ENCODE results near the gene DOLK. TPM values are rescaled to one million over a fixed set of nuclear protein-coding genes. Genes with fewer than 3 reads are reported as not detected.

DOLK gene
- total RNA-seq, 1 experiment from 2014 or later, result 12.0 TPM

GRCh38 chr9:128901822-128902221, 45.6 kb downstream of the DOLK start:
- no TSS peak for BruUV-seq (replicated peaks)

More at GRCh38 chr9:128901822-128902221, 45.6 kb downstream of the DOLK start:
- POLR2A ChIA-PET, result no interaction called here
- no peaks in the 10 kb centered on the region for H4K20me1 ChIP-seq (ENCODE audit: insufficient read depth)
- ATAC-seq (no peak), DNase-seq (ENCODE audit: low read depth, low spot score) (no peak)
- no peak overlapping the region for H3K9ac ChIP-seq (ENCODE audit: low read length)
- H2AFZ ChIP-seq (ENCODE audit: low read depth, low read length, poor library complexity, severe bottlenecking), result no peak overlapping the region
- peak overlapping the region; percentile 32 for H3K4me2 ChIP-seq (ENCODE audit: low read length)
- H3K36me3 ChIP-seq (ENCODE audit: control insufficient read depth in 1 of 2, insufficient read depth in 2 of 2, low read length in 2 of 2), result no peaks in the 10 kb centered on the region
- CTCF ChIA-PET, result no interaction called here
- no peak overlapping the region for H3K4me3 ChIP-seq (replicated peaks in 1 of 2; ENCODE audit: low read depth in 1 of 2, low read length in 2 of 2)
- no peaks in the 10 kb centered on the region for H3K9me2 ChIP-seq (ENCODE audit: insufficient read depth)
- H3K27ac ChIP-seq (ENCODE audit: low read depth, low read length), result no peak overlapping the region
- peaks cover 16 to 33% of the 10 kb centered on the region in 2 experiments for H3K4me1 ChIP-seq (ENCODE audit: control insufficient read depth in 1 of 2, insufficient read depth in 2 of 2, low read length in 2 of 2)
- H3K79me2 ChIP-seq (ENCODE audit: insufficient read depth, low read length), result peaks cover 4% of the 10 kb centered on the region; the same call in 1 of the 2 replicates
- intact Hi-C loops (cut with micrococcal nuclease), result no loop called here
- no peaks in the 10 kb centered on the region for H3K9me3 ChIP-seq (ENCODE audit: control insufficient read depth in 1 of 2, insufficient read depth in 1 of 2, low read depth in 1 of 2, low read length in 2 of 2)
- RAD21 ChIA-PET (ENCODE audit: low non-redundant PET in 1 of 2, low total read pairs in 2 of 2, uncharacterized antibody in 2 of 2, unreplicated experiment in 2 of 2), result no interaction called here
- H3K27me3 ChIP-seq (ENCODE audit: insufficient read depth, low read length), result no peaks in the 10 kb centered on the region
- no peak for TF ChIP-seq EGR1 (IDR thresholded peaks at IDR 0.05; ENCODE audit: low read depth)
- no peak for TF ChIP-seq ZBTB33 (IDR thresholded peaks at IDR 0.05; ENCODE audit: extremely low read depth, insufficient replicate concordance, low read length)
- no peak for TF ChIP-seq FOSL1 (IDR thresholded peaks at IDR 0.05; ENCODE audit: low read depth)
- TF ChIP-seq EZH2 (IDR thresholded peaks at IDR 0.05), result no peak
- no peak for TF ChIP-seq ZFX (IDR thresholded peaks at IDR 0.05)
- no peak for TF ChIP-seq CTCF (IDR thresholded peaks at IDR 0.05 in 2 of 3, conservative IDR thresholded peaks at IDR 0.05 in 1 of 3; ENCODE audit: borderline replicate concordance in 1 of 3, insufficient read depth in 1 of 3, low read depth in 2 of 3, low read length in 2 of 3)
- no peak for TF ChIP-seq YY1 (IDR thresholded peaks at IDR 0.05; ENCODE audit: extremely low read depth, insufficient replicate concordance, low read depth, low read length)
- TF ChIP-seq SP1 (IDR thresholded peaks at IDR 0.05; ENCODE audit: low read depth), result no peak
- TF ChIP-seq ZNF274 (IDR thresholded peaks at IDR 0.05; ENCODE audit: low read depth, low read length), result no peak
- TF ChIP-seq EZH2phosphoT487 (IDR thresholded peaks at IDR 0.05; ENCODE audit: borderline replicate concordance), result no peak
- no peak for TF ChIP-seq REST (IDR thresholded peaks at IDR 0.05; ENCODE audit: low read depth)
- TF ChIP-seq ELF1 (IDR thresholded peaks at IDR 0.05; ENCODE audit: borderline replicate concordance, low read depth), result no peak
- TF ChIP-seq JUND (IDR thresholded peaks at IDR 0.05), result no peak
- TF ChIP-seq ATF3 (IDR thresholded peaks at IDR 0.05), result no peak
- TF ChIP-seq CBX3 (IDR thresholded peaks at IDR 0.05; ENCODE audit: low read depth), result no peak
- no peak for TF ChIP-seq TCF7L2 (IDR thresholded peaks at IDR 0.05; ENCODE audit: borderline replicate concordance, extremely low read depth, insufficient read depth, insufficient read length)
- no peak for TF ChIP-seq MAX (IDR thresholded peaks at IDR 0.05)
